Measurements from ENCODE around the gene MSL3B.

MSL3B gene

GRCh38 chr2:233835230-233836186 lies 32.7 kb downstream of the MSL3B start:
- Histone ChIP-seq H3K36me3 (ENCODE audit: control insufficient read depth, insufficient read depth, low read length) (no peaks in the 10 kb centered on the region), H3K27me3 (ENCODE audit: control insufficient read depth, insufficient read depth, low read length) (no peaks in the 10 kb centered on the region), H3K4me3 (ENCODE audit: low read depth, low read length) (no peak overlapping the region)
- no peak for FAIRE-seq
- DNase-seq (ENCODE audit: low read depth), result no peak
- TF ChIP-seq, protein P1, sequence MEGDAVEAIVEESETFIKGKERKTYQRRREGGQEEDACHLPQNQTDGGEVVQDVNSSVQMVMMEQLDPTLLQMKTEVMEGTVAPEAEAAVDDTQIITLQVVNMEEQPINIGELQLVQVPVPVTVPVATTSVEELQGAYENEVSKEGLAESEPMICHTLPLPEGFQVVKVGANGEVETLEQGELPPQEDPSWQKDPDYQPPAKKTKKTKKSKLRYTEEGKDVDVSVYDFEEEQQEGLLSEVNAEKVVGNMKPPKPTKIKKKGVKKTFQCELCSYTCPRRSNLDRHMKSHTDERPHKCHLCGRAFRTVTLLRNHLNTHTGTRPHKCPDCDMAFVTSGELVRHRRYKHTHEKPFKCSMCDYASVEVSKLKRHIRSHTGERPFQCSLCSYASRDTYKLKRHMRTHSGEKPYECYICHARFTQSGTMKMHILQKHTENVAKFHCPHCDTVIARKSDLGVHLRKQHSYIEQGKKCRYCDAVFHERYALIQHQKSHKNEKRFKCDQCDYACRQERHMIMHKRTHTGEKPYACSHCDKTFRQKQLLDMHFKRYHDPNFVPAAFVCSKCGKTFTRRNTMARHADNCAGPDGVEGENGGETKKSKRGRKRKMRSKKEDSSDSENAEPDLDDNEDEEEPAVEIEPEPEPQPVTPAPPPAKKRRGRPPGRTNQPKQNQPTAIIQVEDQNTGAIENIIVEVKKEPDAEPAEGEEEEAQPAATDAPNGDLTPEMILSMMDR (IDR thresholded peaks at IDR 0.05; ENCODE audit: insufficient read depth, low read length, severe bottlenecking), result no peak

DNA sequence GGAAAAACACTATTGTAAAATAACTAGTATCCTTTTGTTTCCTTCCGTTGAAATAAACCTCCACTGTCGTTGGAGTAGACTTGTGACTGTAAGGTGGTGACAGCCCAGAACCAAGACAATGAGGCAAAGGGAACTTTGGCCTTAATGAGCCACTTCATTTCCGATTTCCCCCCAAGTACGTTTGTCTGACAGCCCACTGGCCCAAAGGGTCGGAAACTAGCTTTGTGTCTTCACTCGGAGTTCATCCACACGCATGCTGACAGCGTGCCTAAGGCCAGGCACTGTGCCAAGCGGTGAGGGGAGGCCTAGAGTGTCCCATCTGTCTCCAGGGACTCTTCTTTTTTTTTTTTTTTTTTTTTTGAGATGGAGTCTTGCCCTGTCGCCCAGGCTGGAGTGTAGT lies 34.8 kb downstream of the MSL3B start:
- TF ChIP-seq, protein P1 (IDR thresholded peaks at IDR 0.05; ENCODE audit: insufficient read depth, low read length, severe bottlenecking), result no peak
- Histone ChIP-seq H3K27me3 (ENCODE audit: control insufficient read depth, insufficient read depth, low read length) (no peaks in the 10 kb centered on the region), H3K36me3 (ENCODE audit: control insufficient read depth, insufficient read depth, low read length) (no peaks in the 10 kb centered on the region), H3K4me3 (ENCODE audit: low read depth, low read length) (no peak overlapping the region)
- no peak for DNase-seq (ENCODE audit: low read depth)
- FAIRE-seq, result no peak

- TF ChIP-seq, protein P1 (IDR thresholded peaks at IDR 0.05; ENCODE audit: insufficient read depth, low read length, severe bottlenecking), result peak; percentile 79
- FAIRE-seq, result peak; percentile 23
Observed at GRCh38 chr2:233832869-233833311, 35.3 kb downstream of the MSL3B start.

DNA sequence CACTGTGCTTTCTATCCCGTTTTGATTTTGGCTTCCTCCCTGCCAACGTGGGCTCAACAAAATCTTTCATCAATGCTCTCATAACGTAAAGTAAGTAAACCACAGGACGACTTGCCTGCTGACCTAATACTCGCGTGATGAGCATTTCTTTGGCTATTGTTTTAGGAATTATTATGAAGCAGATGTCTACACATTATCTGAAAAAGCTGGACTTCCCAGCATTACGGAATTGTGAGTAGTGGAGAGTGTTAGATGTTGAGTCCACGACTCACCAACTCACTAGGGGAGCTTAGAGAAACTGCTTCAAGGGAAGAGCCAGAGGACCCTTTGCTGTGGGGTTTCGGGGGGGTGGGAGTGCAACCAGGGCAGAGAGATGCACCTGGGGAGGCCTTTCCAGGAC lies 35.8 kb downstream of the MSL3B start:
- Histone ChIP-seq H3K27me3 (ENCODE audit: control insufficient read depth, insufficient read depth, low read length) (no peaks in the 10 kb centered on the region), H3K36me3 (ENCODE audit: control insufficient read depth, insufficient read depth, low read length) (no peaks in the 10 kb centered on the region), H3K4me3 (ENCODE audit: low read depth, low read length) (no peak overlapping the region)
- FAIRE-seq, result no peak
- TF ChIP-seq, protein P1 (IDR thresholded peaks at IDR 0.05; ENCODE audit: insufficient read depth, low read length, severe bottlenecking), result no peak
- DNase-seq (ENCODE audit: low read depth), result peak; percentile 20

More at GRCh38 chr2:233832869-233833311, 35.3 kb downstream of the MSL3B start:
- no peaks in the 10 kb centered on the region for H3K36me3 ChIP-seq (ENCODE audit: control insufficient read depth, insufficient read depth, low read length)
- no peaks in the 10 kb centered on the region for H3K27me3 ChIP-seq (ENCODE audit: control insufficient read depth, insufficient read depth, low read length)
- peak; percentile 71 for DNase-seq (ENCODE audit: low read depth)
- no peak overlapping the region for H3K4me3 ChIP-seq (ENCODE audit: low read depth, low read length)

DNA sequence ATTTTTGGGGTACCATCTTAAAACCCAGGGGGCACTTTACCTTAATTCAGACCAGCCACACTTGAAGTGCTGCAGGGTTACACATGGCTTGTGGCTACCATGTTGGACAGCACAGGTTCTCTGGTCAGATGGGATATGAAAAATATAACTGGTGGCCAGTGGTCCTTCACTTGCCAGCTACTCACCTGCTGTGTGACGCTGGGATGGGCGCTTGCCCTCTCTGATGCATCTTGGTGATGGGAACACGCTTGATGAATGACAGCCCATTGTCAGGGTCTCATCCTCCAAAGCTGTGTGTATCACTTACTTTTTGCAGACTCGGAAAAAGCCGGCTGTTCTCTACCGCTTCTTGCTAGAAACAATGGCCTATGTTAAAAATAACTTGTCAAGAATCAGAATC lies 36.3 kb downstream of the MSL3B start:
- DNase-seq (ENCODE audit: low read depth), result no peak
- no peak for FAIRE-seq
- Histone ChIP-seq H3K4me3 (ENCODE audit: low read depth, low read length) (no peak overlapping the region), H3K27me3 (ENCODE audit: control insufficient read depth, insufficient read depth, low read length) (no peaks in the 10 kb centered on the region), H3K36me3 (ENCODE audit: control insufficient read depth, insufficient read depth, low read length) (no peaks in the 10 kb centered on the region)
- TF ChIP-seq, protein P1 (IDR thresholded peaks at IDR 0.05; ENCODE audit: insufficient read depth, low read length, severe bottlenecking), result no peak
